ENCODE data around the gene RALGAPA2.

RALGAPA2 gene

DNA sequence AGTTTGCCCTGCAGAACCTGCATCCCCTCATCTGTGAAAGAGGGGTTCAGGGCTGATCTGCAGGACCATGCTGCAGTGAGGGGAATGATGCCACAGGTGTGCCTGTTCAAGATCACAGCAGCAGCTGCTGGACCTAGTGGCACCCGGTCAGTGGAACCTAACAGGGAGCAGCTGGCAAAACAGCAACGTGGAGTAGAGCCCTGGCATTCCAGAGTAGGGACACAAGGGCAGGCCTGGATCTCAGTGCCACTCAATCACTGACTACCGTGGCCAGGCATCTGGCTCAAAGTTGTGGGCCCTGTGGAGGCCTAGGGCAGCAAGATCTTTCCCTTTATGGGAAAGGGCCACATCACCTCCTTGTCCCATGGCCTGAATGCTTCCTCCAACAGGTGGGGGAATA lies 282.4 kb downstream of the RALGAPA2 start:
- Histone ChIP-seq H3K4me2 (ENCODE audit: low read depth, low read length, poor library complexity, severe bottlenecking) (no peak overlapping the region), H3K79me2 (ENCODE audit: insufficient read depth, low read length) (no peaks in the 10 kb centered on the region), H3K9ac (ENCODE audit: low read length) (no peak overlapping the region), H3F3A (ENCODE audit: insufficient read depth) (no peaks in the 10 kb centered on the region), H2AFZ (ENCODE audit: low read depth, low read length, severe bottlenecking) (no peak overlapping the region), H3K4me3 (ENCODE audit: insufficient read depth, low read length, poor library complexity, severe bottlenecking) (no peak overlapping the region), H4K20me1 (ENCODE audit: low read depth, low read length) (no peaks in the 10 kb centered on the region), H3K36me3 (ENCODE audit: low read length) (no peaks in the 10 kb centered on the region), H3K9me3 (ENCODE audit: insufficient read depth, low read length) (no peaks in the 10 kb centered on the region), H3K27me3 (ENCODE audit: low read length) (no peaks in the 10 kb centered on the region), H3K27ac (ENCODE audit: low read depth, low read length) (no peak overlapping the region), H3K9me2 (replicated peaks; ENCODE audit: insufficient read depth, low read length) (no peaks in the 10 kb centered on the region)
- no peak for TF ChIP-seq EZH2phosphoT487 (conservative IDR thresholded peaks at IDR 0.05; ENCODE audit: low read length)
- TF ChIP-seq, protein P1, sequence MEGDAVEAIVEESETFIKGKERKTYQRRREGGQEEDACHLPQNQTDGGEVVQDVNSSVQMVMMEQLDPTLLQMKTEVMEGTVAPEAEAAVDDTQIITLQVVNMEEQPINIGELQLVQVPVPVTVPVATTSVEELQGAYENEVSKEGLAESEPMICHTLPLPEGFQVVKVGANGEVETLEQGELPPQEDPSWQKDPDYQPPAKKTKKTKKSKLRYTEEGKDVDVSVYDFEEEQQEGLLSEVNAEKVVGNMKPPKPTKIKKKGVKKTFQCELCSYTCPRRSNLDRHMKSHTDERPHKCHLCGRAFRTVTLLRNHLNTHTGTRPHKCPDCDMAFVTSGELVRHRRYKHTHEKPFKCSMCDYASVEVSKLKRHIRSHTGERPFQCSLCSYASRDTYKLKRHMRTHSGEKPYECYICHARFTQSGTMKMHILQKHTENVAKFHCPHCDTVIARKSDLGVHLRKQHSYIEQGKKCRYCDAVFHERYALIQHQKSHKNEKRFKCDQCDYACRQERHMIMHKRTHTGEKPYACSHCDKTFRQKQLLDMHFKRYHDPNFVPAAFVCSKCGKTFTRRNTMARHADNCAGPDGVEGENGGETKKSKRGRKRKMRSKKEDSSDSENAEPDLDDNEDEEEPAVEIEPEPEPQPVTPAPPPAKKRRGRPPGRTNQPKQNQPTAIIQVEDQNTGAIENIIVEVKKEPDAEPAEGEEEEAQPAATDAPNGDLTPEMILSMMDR (IDR thresholded peaks at IDR 0.05; ENCODE audit: insufficient read depth, low read length, poor library complexity, severe bottlenecking) = no peak

DNA sequence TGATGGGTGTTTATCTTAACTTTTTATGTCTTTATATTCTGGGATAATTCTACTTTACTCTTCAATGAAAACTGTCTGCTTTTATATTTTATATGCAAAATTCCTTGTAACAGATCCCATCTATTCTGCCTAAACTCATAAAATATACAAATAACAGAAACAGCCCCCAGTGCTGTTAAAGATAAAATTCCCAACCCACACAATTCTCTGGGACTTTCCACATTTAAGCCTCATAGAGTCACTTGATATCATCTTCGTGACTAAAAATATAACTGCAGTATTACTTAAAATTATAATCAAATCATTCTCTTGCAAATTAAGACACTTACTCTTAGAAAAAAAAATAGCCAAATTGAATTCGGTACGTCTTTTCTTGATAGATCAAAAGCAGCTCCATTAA lies 284.4 kb downstream of the RALGAPA2 start:
- H4K20me1 ChIP-seq (ENCODE audit: low read depth, low read length) = no peaks in the 10 kb centered on the region
- no peaks in the 10 kb centered on the region for H3K79me2 ChIP-seq (ENCODE audit: insufficient read depth, low read length)
- no peak overlapping the region for H3K27ac ChIP-seq (ENCODE audit: low read depth, low read length)
- no peaks in the 10 kb centered on the region for H3F3A ChIP-seq (ENCODE audit: insufficient read depth)
- H3K27me3 ChIP-seq (ENCODE audit: low read length) = no peaks in the 10 kb centered on the region
- no peak overlapping the region for H3K9ac ChIP-seq (ENCODE audit: low read length)
- no peaks in the 10 kb centered on the region for H3K9me2 ChIP-seq (replicated peaks; ENCODE audit: insufficient read depth, low read length)
- no peaks in the 10 kb centered on the region for H3K9me3 ChIP-seq (ENCODE audit: insufficient read depth, low read length)
- no peak overlapping the region for H3K4me3 ChIP-seq (ENCODE audit: insufficient read depth, low read length, poor library complexity, severe bottlenecking)
- no peak overlapping the region for H2AFZ ChIP-seq (ENCODE audit: low read depth, low read length, severe bottlenecking)
- H3K4me2 ChIP-seq (ENCODE audit: low read depth, low read length, poor library complexity, severe bottlenecking) = no peak overlapping the region
- no peaks in the 10 kb centered on the region for H3K36me3 ChIP-seq (ENCODE audit: low read length)
- no peak for TF ChIP-seq EZH2phosphoT487 (conservative IDR thresholded peaks at IDR 0.05; ENCODE audit: low read length)

- Histone ChIP-seq H3K9me2 (replicated peaks; ENCODE audit: insufficient read depth, low read length) (no peaks in the 10 kb centered on the region), H3K27me3 (ENCODE audit: low read length) (no peaks in the 10 kb centered on the region)
Measured at GRCh38 chr20:20427227-20427864, 285.1 kb downstream of the RALGAPA2 start.

GRCh38 chr20:20426655-20426907 lies 285.9 kb downstream of the RALGAPA2 start:
- H3K4me3 ChIP-seq (ENCODE audit: insufficient read depth, low read length, poor library complexity, severe bottlenecking) = no peak overlapping the region
- H4K20me1 ChIP-seq (ENCODE audit: low read depth, low read length) = no peaks in the 10 kb centered on the region
- H3K9ac ChIP-seq (ENCODE audit: low read length) = no peak overlapping the region
- H3K27ac ChIP-seq (ENCODE audit: low read depth, low read length) = no peak overlapping the region
- H2AFZ ChIP-seq (ENCODE audit: low read depth, low read length, severe bottlenecking) = no peak overlapping the region
- no peaks in the 10 kb centered on the region for H3K9me3 ChIP-seq (ENCODE audit: insufficient read depth, low read length)
- no peaks in the 10 kb centered on the region for H3K79me2 ChIP-seq (ENCODE audit: insufficient read depth, low read length)
- no peak overlapping the region for H3K4me2 ChIP-seq (ENCODE audit: low read depth, low read length, poor library complexity, severe bottlenecking)
- TF ChIP-seq, protein P1 (IDR thresholded peaks at IDR 0.05; ENCODE audit: insufficient read depth, low read length, poor library complexity, severe bottlenecking) = no peak
- TF ChIP-seq EZH2phosphoT487 (conservative IDR thresholded peaks at IDR 0.05; ENCODE audit: low read length) = no peak
- H3F3A ChIP-seq (ENCODE audit: insufficient read depth) = no peaks in the 10 kb centered on the region
- H3K27me3 ChIP-seq (ENCODE audit: low read length) = no peaks in the 10 kb centered on the region
- no peaks in the 10 kb centered on the region for H3K9me2 ChIP-seq (replicated peaks; ENCODE audit: insufficient read depth, low read length)
- H3K36me3 ChIP-seq (ENCODE audit: low read length) = no peaks in the 10 kb centered on the region

More at GRCh38 chr20:20427227-20427864, 285.1 kb downstream of the RALGAPA2 start:
- Histone ChIP-seq H2AFZ (ENCODE audit: low read depth, low read length, severe bottlenecking) (no peak overlapping the region), H3F3A (ENCODE audit: insufficient read depth) (no peaks in the 10 kb centered on the region), H3K4me3 (ENCODE audit: insufficient read depth, low read length, poor library complexity, severe bottlenecking) (no peak overlapping the region), H4K20me1 (ENCODE audit: low read depth, low read length) (no peaks in the 10 kb centered on the region), H3K4me2 (ENCODE audit: low read depth, low read length, poor library complexity, severe bottlenecking) (no peak overlapping the region), H3K79me2 (ENCODE audit: insufficient read depth, low read length) (no peaks in the 10 kb centered on the region), H3K27ac (ENCODE audit: low read depth, low read length) (no peak overlapping the region), H3K9me3 (ENCODE audit: insufficient read depth, low read length) (no peaks in the 10 kb centered on the region), H3K9ac (ENCODE audit: low read length) (no peak overlapping the region), H3K36me3 (ENCODE audit: low read length) (no peaks in the 10 kb centered on the region)
- TF ChIP-seq EZH2phosphoT487 (conservative IDR thresholded peaks at IDR 0.05; ENCODE audit: low read length) = no peak
- TF ChIP-seq, protein P1 (IDR thresholded peaks at IDR 0.05; ENCODE audit: insufficient read depth, low read length, poor library complexity, severe bottlenecking) = no peak
